Caco-2 (cell line): ENCODE measurements around the gene RCC1. TPM values are rescaled to one million over a fixed set of nuclear protein-coding genes. Genes with fewer than 3 reads are reported as not detected.

Experiments
- BruUV-seq: library from RNA; stranded (reverse); fragments of 400-500 nt; replicated peaks from 2 replicates; lab custom pipeline; 2021; lab: Mats Ljungman, UMichigan
- CTCF ChIA-PET: fragments of 300-600 bp; sonication (Branson Sonifier 250); formaldehyde crosslinking; loops from one replicate; lab custom pipeline; 2022; ENCODE audit warnings: antibody characterized with exemption; lab: Charles Lee
- POLR2A ChIA-PET: fragments of 300-600 bp; sonication (Branson Sonifier 250); formaldehyde crosslinking; loops from one replicate; lab custom pipeline; 2022; ENCODE audit warnings: antibody characterized with exemption; lab: Charles Lee
- DNase-seq, 2 experiments: peaks; one replicate each; pipeline versions ENCODE4 v3.0.0 to v3.0.0-alpha.2; 2020 to 2022
- H3K27me3 ChIP-seq: replicated peaks from 2 replicates; pipeline ENCODE4 v1.6.0; 2011; ENCODE audit warnings: low read length; ENCODE audit not compliant: control insufficient read depth, insufficient read depth
- H3K36me3 ChIP-seq: 2 replicates; pipeline ENCODE4 v1.5.1; 2011; ENCODE audit warnings: low read length; ENCODE audit not compliant: control insufficient read depth, insufficient read depth
- H3K4me1 ChIP-seq: fragments of 250-450 bp; sonication (Bioruptor Pico); 2 replicates; pipeline ENCODE4 v1.5.1; 2020; ENCODE audit warnings: mild to moderate bottlenecking
- H3K4me3 ChIP-seq: 2 replicates; pipeline ENCODE4 v1.5.1; 2011; ENCODE audit warnings: low read depth, mild to moderate bottlenecking, control low read depth, low read length
- H3K9me3 ChIP-seq: fragments of 250-450 bp; sonication (Bioruptor Pico); 2 replicates; pipeline ENCODE4 v1.5.1; 2020; ENCODE audit warnings: mild to moderate bottlenecking, moderate library complexity
- H3K27ac Mint-ChIP-seq: one replicate; pipeline ENCODE4 v1.8.0; 2022; ENCODE audit warnings: mixed read lengths; ENCODE audit not compliant: unreplicated experiment
- H3K27me3 Mint-ChIP-seq: one replicate; pipeline ENCODE4 v1.8.0; 2022; ENCODE audit warnings: mixed read lengths; ENCODE audit not compliant: insufficient read depth, unreplicated experiment
- H3K36me3 Mint-ChIP-seq: one replicate; pipeline ENCODE4 v1.8.0; 2022; ENCODE audit warnings: mild to moderate bottlenecking, mixed read lengths; ENCODE audit not compliant: insufficient read depth, unreplicated experiment
- H3K4me1 Mint-ChIP-seq: one replicate; pipeline ENCODE4 v1.8.0; 2022; ENCODE audit warnings: low read depth, mixed read lengths; ENCODE audit not compliant: unreplicated experiment
- H3K4me3 Mint-ChIP-seq: one replicate; pipeline ENCODE4 v1.8.0; 2022; ENCODE audit warnings: mild to moderate bottlenecking, moderate library complexity, mixed read lengths; ENCODE audit not compliant: unreplicated experiment
- H3K9me3 Mint-ChIP-seq: one replicate; pipeline ENCODE4 v1.8.0; 2022; ENCODE audit warnings: mixed read lengths; ENCODE audit not compliant: unreplicated experiment
- intact Hi-C: fragments of 100-400 bp; cut with micrococcal nuclease; formaldehyde crosslinking; loops from one replicate; pipeline ENCODE4 v1.10.0; 2022; ENCODE audit not compliant: unreplicated experiment
- total RNA-seq: library from RNA; stranded (reverse); gene quantifications from 2 replicates; pipeline ENCODE4 v1.2.3, GENCODE V29; 2022
- TF ChIP-seq, protein P1 (sequence below), 2 experiments: fragments of 200-600 bp in 1 of 2; IDR thresholded peaks; 1 replicate in 1 of 2; 2 replicates in 1 of 2; pipeline versions ENCODE4 v1.5.1 to v1.8.0; 2011 to 2022; ENCODE audit warnings: antibody characterized with exemption in 1 of 2, control low read depth in 1 of 2, inconsistent platforms in 1 of 2, low read depth in 1 of 2, low read length in 1 of 2, mild to moderate bottlenecking in 1 of 2, moderate library complexity in 1 of 2; ENCODE audit not compliant: insufficient read depth in 1 of 2, severe bottlenecking in 1 of 2, unreplicated experiment in 1 of 2

Gene RCC1
- total RNA-seq, 1 experiment from 2014 or later, result 52.1 TPM

GRCh38 chr1:28530456-28530855 is 24.6 kb downstream of the RCC1 start:
- peaks cover 19% of the 10 kb centered on the region for H3K4me1 ChIP-seq
- TF ChIP-seq, protein P1, sequence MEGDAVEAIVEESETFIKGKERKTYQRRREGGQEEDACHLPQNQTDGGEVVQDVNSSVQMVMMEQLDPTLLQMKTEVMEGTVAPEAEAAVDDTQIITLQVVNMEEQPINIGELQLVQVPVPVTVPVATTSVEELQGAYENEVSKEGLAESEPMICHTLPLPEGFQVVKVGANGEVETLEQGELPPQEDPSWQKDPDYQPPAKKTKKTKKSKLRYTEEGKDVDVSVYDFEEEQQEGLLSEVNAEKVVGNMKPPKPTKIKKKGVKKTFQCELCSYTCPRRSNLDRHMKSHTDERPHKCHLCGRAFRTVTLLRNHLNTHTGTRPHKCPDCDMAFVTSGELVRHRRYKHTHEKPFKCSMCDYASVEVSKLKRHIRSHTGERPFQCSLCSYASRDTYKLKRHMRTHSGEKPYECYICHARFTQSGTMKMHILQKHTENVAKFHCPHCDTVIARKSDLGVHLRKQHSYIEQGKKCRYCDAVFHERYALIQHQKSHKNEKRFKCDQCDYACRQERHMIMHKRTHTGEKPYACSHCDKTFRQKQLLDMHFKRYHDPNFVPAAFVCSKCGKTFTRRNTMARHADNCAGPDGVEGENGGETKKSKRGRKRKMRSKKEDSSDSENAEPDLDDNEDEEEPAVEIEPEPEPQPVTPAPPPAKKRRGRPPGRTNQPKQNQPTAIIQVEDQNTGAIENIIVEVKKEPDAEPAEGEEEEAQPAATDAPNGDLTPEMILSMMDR (IDR thresholded peaks at IDR 0.05; ENCODE audit: insufficient read depth in 1 of 2, low read depth in 1 of 2, low read length in 1 of 2, severe bottlenecking in 1 of 2, unreplicated experiment in 1 of 2), result no peak
- H3K36me3 ChIP-seq, result no peaks in the 10 kb centered on the region
- Mint-ChIP-seq H3K27ac (no peak overlapping the region), H3K36me3 (peaks cover 43% of the 10 kb centered on the region), H3K4me1 (no peaks in the 10 kb centered on the region), H3K27me3 (no peaks in the 10 kb centered on the region), H3K9me3 (no peaks in the 10 kb centered on the region), H3K4me3 (no peak overlapping the region)
- intact Hi-C loops, result no loop called here
- POLR2A ChIA-PET, result no interaction called here
- DNase-seq, result no peak
- BruUV-seq, result no TSS peak
- no peak overlapping the region for H3K4me3 ChIP-seq
- H3K9me3 ChIP-seq, result no peaks in the 10 kb centered on the region
- H3K27me3 ChIP-seq, result no peaks in the 10 kb centered on the region
- CTCF ChIA-PET, result no interaction called here

DNA sequence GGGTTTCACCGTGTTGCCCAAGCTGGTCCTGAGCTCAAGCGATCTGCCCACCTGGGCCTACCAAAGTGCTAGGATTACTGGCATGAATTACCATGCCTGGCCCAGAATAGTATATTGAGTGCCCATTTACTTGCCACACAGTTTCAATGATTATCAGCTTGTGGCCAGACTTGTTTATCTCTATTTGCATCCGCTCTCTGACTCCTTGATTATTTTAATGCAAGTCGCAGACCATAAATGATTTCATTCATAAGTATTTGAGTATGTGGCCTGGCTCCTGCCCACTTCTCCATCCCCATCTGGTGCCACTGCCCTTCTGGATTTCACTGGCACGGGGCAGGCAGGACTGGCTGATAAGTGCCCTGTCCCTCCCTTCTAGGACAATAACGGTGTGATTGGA is 28.8 kb downstream of the RCC1 start:
- intact Hi-C loops, result no loop called here
- Mint-ChIP-seq H3K9me3 (no peaks in the 10 kb centered on the region), H3K4me1 (no peaks in the 10 kb centered on the region), H3K36me3 (peaks cover 51% of the 10 kb centered on the region), H3K27me3 (no peaks in the 10 kb centered on the region), H3K4me3 (no peak overlapping the region), H3K27ac (no peak overlapping the region)
- no peaks in the 10 kb centered on the region for H3K36me3 ChIP-seq
- no peak for DNase-seq
- ChIA-PET CTCF (no interaction called here), POLR2A (no interaction called here)
- H3K4me3 ChIP-seq, result no peak overlapping the region
- H3K4me1 ChIP-seq, result no peaks in the 10 kb centered on the region
- no peaks in the 10 kb centered on the region for H3K27me3 ChIP-seq
- TF ChIP-seq, protein P1 (IDR thresholded peaks at IDR 0.05; ENCODE audit: insufficient read depth in 1 of 2, low read depth in 1 of 2, low read length in 1 of 2, severe bottlenecking in 1 of 2, unreplicated experiment in 1 of 2), result no peak
- no peaks in the 10 kb centered on the region for H3K9me3 ChIP-seq
- BruUV-seq, result no TSS peak

DNA sequence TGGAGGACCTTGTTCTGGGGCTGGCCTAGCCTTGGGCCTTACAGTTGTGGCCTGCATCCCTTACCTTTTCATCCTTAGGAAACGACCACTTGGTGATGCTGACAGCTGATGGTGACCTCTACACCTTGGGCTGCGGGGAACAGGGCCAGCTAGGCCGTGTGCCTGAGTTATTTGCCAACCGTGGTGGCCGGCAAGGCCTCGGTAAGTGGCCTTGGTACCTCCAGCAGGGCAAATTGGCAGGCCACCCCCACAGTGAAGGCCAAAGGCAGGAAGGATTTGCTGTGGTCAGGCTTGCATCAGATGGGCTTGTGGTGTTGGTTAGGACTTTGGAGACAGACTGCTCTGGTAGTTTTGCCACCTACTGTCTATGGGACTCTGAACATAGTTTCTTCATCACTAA is 29.3 kb downstream of the RCC1 start:
- TF ChIP-seq, protein P1 (IDR thresholded peaks at IDR 0.05; ENCODE audit: insufficient read depth in 1 of 2, low read depth in 1 of 2, low read length in 1 of 2, severe bottlenecking in 1 of 2, unreplicated experiment in 1 of 2), result no peak
- ChIA-PET CTCF (no interaction called here), POLR2A (no interaction called here)
- H3K4me3 Mint-ChIP-seq, result no peak overlapping the region
- no peaks in the 10 kb centered on the region for H3K27me3 Mint-ChIP-seq
- H3K4me1 ChIP-seq, result no peaks in the 10 kb centered on the region
- intact Hi-C loops, result no loop called here
- H3K27ac Mint-ChIP-seq, result no peak overlapping the region
- no TSS peak for BruUV-seq
- no peaks in the 10 kb centered on the region for H3K9me3 Mint-ChIP-seq
- no peak for DNase-seq
- no peaks in the 10 kb centered on the region for H3K9me3 ChIP-seq
- no peaks in the 10 kb centered on the region for H3K36me3 ChIP-seq
- no peaks in the 10 kb centered on the region for H3K4me1 Mint-ChIP-seq
- no peak overlapping the region for H3K4me3 ChIP-seq
- peaks cover 46% of the 10 kb centered on the region for H3K36me3 Mint-ChIP-seq
- H3K27me3 ChIP-seq, result no peaks in the 10 kb centered on the region
